SK-N-SH treated with all-trans-retinoic acid at 6 μM for 48 hours (cell line): Measurements from ENCODE around the gene TMC3.

Experiments used
- ATAC-seq: fragments of 200-7000 bp; cut with Tn5 transposase; 3 replicates; pipeline ENCODE4 v1.9.1; 2020; ENCODE audit warnings: mild to moderate bottlenecking, moderate library complexity
- ARNTL ChIP-seq: fragments of 450-650 bp; formaldehyde crosslinking; IDR thresholded peaks from 2 replicates; pipeline ENCODE4 v1.5.0; 2020; ENCODE audit warnings: low read depth, mild to moderate bottlenecking, moderate library complexity, borderline replicate concordance
- BACH2 ChIP-seq: fragments of 250-450 bp; sonication (Bioruptor Pico); IDR thresholded peaks from 2 replicates; pipeline ENCODE4 v1.9.0; 2021; ENCODE audit warnings: mild to moderate bottlenecking, borderline replicate concordance
- CSDC2 ChIP-seq: fragments of 250-450 bp; sonication (Bioruptor Pico); IDR thresholded peaks from 2 replicates; pipeline ENCODE4 v1.5.0; 2020; ENCODE audit warnings: mild to moderate bottlenecking, moderate library complexity
- CSRNP3 ChIP-seq: fragments of 250-450 bp; sonication (Bioruptor Pico); IDR thresholded peaks from 2 replicates; pipeline ENCODE4 v1.5.1; 2021; ENCODE audit warnings: mild to moderate bottlenecking, moderate library complexity
- ESRRG ChIP-seq: fragments of 250-450 bp; sonication (Bioruptor Pico); IDR thresholded peaks from 2 replicates; pipeline ENCODE4 v1.6.1; 2021; ENCODE audit warnings: mild to moderate bottlenecking
- OSR1 ChIP-seq: fragments of 250-450 bp; sonication (Bioruptor Pico); IDR thresholded peaks from 2 replicates; pipeline ENCODE4 v1.8.0; 2022; ENCODE audit warnings: moderate library complexity, mild to moderate bottlenecking, inconsistent platforms
- PATZ1 ChIP-seq: fragments of 250-450 bp; sonication (Bioruptor Pico); IDR thresholded peaks from 2 replicates; pipeline ENCODE4 v1.8.0; 2020; ENCODE audit warnings: mild to moderate bottlenecking, moderate library complexity, borderline replicate concordance
- POU6F1 ChIP-seq: fragments of 250-450 bp; sonication (Bioruptor Pico); IDR thresholded peaks from 2 replicates; pipeline ENCODE4 v1.8.0; 2021; ENCODE audit warnings: low read depth, mild to moderate bottlenecking, moderate library complexity, borderline replicate concordance
- RARB ChIP-seq: fragments of 250-450 bp; sonication (Bioruptor Pico); IDR thresholded peaks from 2 replicates; pipeline ENCODE4 v1.8.0; 2021; ENCODE audit warnings: mild to moderate bottlenecking, moderate library complexity
- TCF4 ChIP-seq: fragments of 250-450 bp; sonication (Bioruptor Pico); IDR thresholded peaks from 2 replicates; pipeline ENCODE4 v1.8.0; 2021; ENCODE audit warnings: mild to moderate bottlenecking, moderate library complexity, borderline replicate concordance
- TOX ChIP-seq: fragments of 250-450 bp; sonication (Bioruptor Pico); IDR thresholded peaks from 2 replicates; pipeline ENCODE4 v1.8.0; 2021; ENCODE audit warnings: mild to moderate bottlenecking, moderate library complexity, borderline replicate concordance
- TSHZ2 ChIP-seq: fragments of 250-450 bp; sonication (Bioruptor Pico); IDR thresholded peaks from 2 replicates; pipeline ENCODE4 v1.5.0; 2020; ENCODE audit warnings: mild to moderate bottlenecking, moderate library complexity
- ZC3H10 ChIP-seq: fragments of 250-450 bp; sonication (Bioruptor Pico); IDR thresholded peaks from 2 replicates; pipeline ENCODE4 v1.5.1; 2021; ENCODE audit warnings: mild to moderate bottlenecking, moderate library complexity
- ZFP3 ChIP-seq: fragments of 250-450 bp; sonication (Bioruptor Pico); IDR thresholded peaks from 2 replicates; pipeline ENCODE4 v1.5.0; 2020; ENCODE audit warnings: mild to moderate bottlenecking, moderate library complexity
- ZNF565 ChIP-seq: fragments of 450-650 bp; formaldehyde crosslinking; conservative IDR thresholded peaks from 2 replicates; pipeline ENCODE4 v1.5.0; 2020; ENCODE audit warnings: low read depth, mild to moderate bottlenecking, moderate library complexity
- ZNF70 ChIP-seq: fragments of 450-650 bp; formaldehyde crosslinking; IDR thresholded peaks from 2 replicates; pipeline ENCODE4 v1.5.0; 2020; ENCODE audit warnings: mild to moderate bottlenecking, moderate library complexity
- ZNF8 ChIP-seq: fragments of 450-650 bp; formaldehyde crosslinking; IDR thresholded peaks from 2 replicates; pipeline ENCODE4 v1.5.0; 2020; ENCODE audit warnings: mild to moderate bottlenecking, moderate library complexity

TMC3 gene

GRCh38 chr15:81299156-81299555 lies 74.9 kb downstream of the TMC3 start (continued):
- no peak for TF ChIP-seq POU6F1 (CRISPR knock-in tag)

GRCh38 chr15:81298611-81299010 lies 75.4 kb downstream of the TMC3 start:
- TF ChIP-seq ZNF8 (CRISPR knock-in tag): no peak
- no peak for TF ChIP-seq TSHZ2 (CRISPR knock-in tag)
- TF ChIP-seq ZNF70 (CRISPR knock-in tag): no peak
- no peak for TF ChIP-seq OSR1 (CRISPR knock-in tag)
- no peak for TF ChIP-seq TCF4
- no peak for TF ChIP-seq BACH2 (CRISPR knock-in tag)
- no peak for TF ChIP-seq ARNTL (CRISPR knock-in tag)
- TF ChIP-seq, all 23 proteins: peak for 0
- no peak for ATAC-seq

GRCh38 chr15:81297603-81298575 lies 76.1 kb downstream of the TMC3 start:
- TF ChIP-seq ZC3H10 (CRISPR knock-in tag) (no peak), POU6F1 (CRISPR knock-in tag) (no peak), TOX (CRISPR knock-in tag) (no peak), PATZ1 (CRISPR knock-in tag) (no peak), RARB (CRISPR knock-in tag) (no peak), TCF4 (no peak), ZNF565 (CRISPR knock-in tag) (no peak), CSRNP3 (CRISPR knock-in tag) (no peak)
- no peak for ATAC-seq

GRCh38 chr15:81297147-81297572 lies 76.9 kb downstream of the TMC3 start:
- ATAC-seq: peak; percentile 41; the same call in 1 of the 3 replicates
- TF ChIP-seq ZNF565 (CRISPR knock-in tag) (no peak), ESRRG (no peak), ZNF8 (CRISPR knock-in tag) (no peak), POU6F1 (CRISPR knock-in tag) (no peak), TSHZ2 (CRISPR knock-in tag) (no peak), CSDC2 (CRISPR knock-in tag) (no peak), ZFP3 (CRISPR knock-in tag) (no peak), PATZ1 (CRISPR knock-in tag) (no peak), BACH2 (CRISPR knock-in tag) (no peak)
